Right cardiac atrium (tissue), 5 donors: ENCODE results near the gene EIF2B4. TPM values are rescaled to one million over a fixed set of nuclear protein-coding genes. Genes with fewer than 3 reads are reported as not detected.

ENCODE experiments used
- polyA plus RNA-seq: library from polyadenylated mRNA; stranded (reverse); fragments of 200-250 nt; gene quantifications from one replicate; pipeline ENCODE4 v1.2.3, GENCODE V29; 2013
- total RNA-seq, 4 donors: library from RNA; stranded (reverse); fragmentation: NEBNext Ultra II Directional; extraction: Animal tissue kit (Norgen Biotek cat#: 25700); gene quantifications; one replicate each; pipeline ENCODE4 v1.2.1, GENCODE V29; 2021
- donor health status: healthy with polysubstance abuse.
- donor health status: DM: no; HTN: yes; CAD: no.
- donor health status: DM: no; HTN: no; CAD: no.
- donor health status: DM: no; HTN: yes; CAD: no; lungs with severe emphysema.
- donor health status: DM: yes; HTN: yes; CAD: no.

The EIF2B4 gene
- total and polyA plus RNA-seq, 5 donors: 31.2 to 36.0 (median 33.8) TPM

Other genes with a start within 250 kb of the EIF2B4 start
- 1 to 10 TPM; 1.6 to 4.7 (median 2.6) TPM for gene ABHD1, start 246.5 kb downstream of the EIF2B4 start, total RNA-seq
- gene ABHD1, start 246.5 kb downstream of the EIF2B4 start, polyA plus RNA-seq: 5.1 TPM
- 10 to 100 TPM; 46.3 to 52.7 (median 47.9) TPM for gene PREB, start 235.7 kb downstream of the EIF2B4 start, total RNA-seq
- gene PREB, start 235.7 kb downstream of the EIF2B4 start, polyA plus RNA-seq: 48.5 TPM
- gene PRR30, start 230.9 kb downstream of the EIF2B4 start, total RNA-seq: not detected
- gene PRR30, start 230.9 kb downstream of the EIF2B4 start, polyA plus RNA-seq: not detected
- under 1 TPM; 0.06 to 0.15 (median 0.11) TPM for gene TCF23, start 221.3 kb downstream of the EIF2B4 start, total RNA-seq
- 0.05 TPM for gene TCF23, start 221.3 kb downstream of the EIF2B4 start, polyA plus RNA-seq
- 100 to 1,000 TPM; 124 to 177 (median 144) TPM for gene ATRAID, start 158.3 kb downstream of the EIF2B4 start, total RNA-seq
- gene ATRAID, start 158.3 kb downstream of the EIF2B4 start, polyA plus RNA-seq: 256 TPM
- 10 to 100 TPM in 3 of 4 donors, 1 to 10 TPM in 1; 8.1 to 14.1 (median 12.8) TPM for gene SLC5A6, start 158.1 kb downstream of the EIF2B4 start, total RNA-seq
- gene SLC5A6, start 158.1 kb downstream of the EIF2B4 start, polyA plus RNA-seq: 7.8 TPM
- 10 to 100 TPM in 2 of 4 donors, 1 to 10 TPM in 2; 9.0 to 12.0 (median 10.0) TPM for gene CAD, start 153.0 kb downstream of the EIF2B4 start, total RNA-seq
- gene CAD, start 153.0 kb downstream of the EIF2B4 start, polyA plus RNA-seq: 6.0 TPM
- gene SLC30A3, start 107.3 kb downstream of the EIF2B4 start, total RNA-seq: 10 to 100 TPM in 1 of 4 donors, 1 to 10 TPM in 3; 9.4 to 17.3 (median 9.6) TPM
- gene SLC30A3, start 107.3 kb downstream of the EIF2B4 start, polyA plus RNA-seq: 7.3 TPM
- 1 to 10 TPM; 1.3 to 3.0 (median 1.8) TPM for gene DNAJC5G, start 94.9 kb downstream of the EIF2B4 start, total RNA-seq
- 2.2 TPM for gene DNAJC5G, start 94.9 kb downstream of the EIF2B4 start, polyA plus RNA-seq
- gene TRIM54, start 87.9 kb downstream of the EIF2B4 start, total RNA-seq: 100 to 1,000 TPM; 101 to 188 (median 149) TPM
- gene TRIM54, start 87.9 kb downstream of the EIF2B4 start, polyA plus RNA-seq: 144 TPM
- gene UCN, start 61.9 kb downstream of the EIF2B4 start, total RNA-seq: 1 to 10 TPM in 3 of 4 donors, under 1 TPM in 1; 0.96 to 3.3 (median 1.5) TPM
- 0.72 TPM for gene UCN, start 61.9 kb downstream of the EIF2B4 start, polyA plus RNA-seq
- 10 to 100 TPM; 40.3 to 77.1 (median 56.4) TPM for gene MPV17, start 47.2 kb downstream of the EIF2B4 start, total RNA-seq
- 98.2 TPM for gene MPV17, start 47.2 kb downstream of the EIF2B4 start, polyA plus RNA-seq
- gene GTF3C2, start 13.6 kb downstream of the EIF2B4 start, total RNA-seq: 10 to 100 TPM; 24.8 to 32.1 (median 26.6) TPM
- gene GTF3C2, start 13.6 kb downstream of the EIF2B4 start, polyA plus RNA-seq: 16.9 TPM
- gene SNX17, start 278 bp upstream of the EIF2B4 start, total RNA-seq: 10 to 100 TPM; 61.7 to 74.8 (median 68.2) TPM
- gene SNX17, start 278 bp upstream of the EIF2B4 start, polyA plus RNA-seq: 54.8 TPM
- 10 to 100 TPM in 1 of 4 donors, 1 to 10 TPM in 3; 8.1 to 13.1 (median 8.5) TPM for gene ZNF513, start 10.4 kb upstream of the EIF2B4 start, total RNA-seq
- gene ZNF513, start 10.4 kb upstream of the EIF2B4 start, polyA plus RNA-seq: 9.6 TPM
- 10 to 100 TPM; 31.5 to 40.4 (median 37.3) TPM for gene PPM1G, start 39.3 kb upstream of the EIF2B4 start, total RNA-seq
- gene PPM1G, start 39.3 kb upstream of the EIF2B4 start, polyA plus RNA-seq: 35.0 TPM
- 10 to 100 TPM; 46.6 to 61.3 (median 51.8) TPM for gene NRBP1, start 58.3 kb upstream of the EIF2B4 start, total RNA-seq
- gene NRBP1, start 58.3 kb upstream of the EIF2B4 start, polyA plus RNA-seq: 37.7 TPM
- 1 to 10 TPM in 1 of 4 donors, under 1 TPM in 2, not detected in 1; 0.59 to 1.3 (median 0.82) TPM for gene KRTCAP3, start 72.0 kb upstream of the EIF2B4 start, total RNA-seq
- gene KRTCAP3, start 72.0 kb upstream of the EIF2B4 start, polyA plus RNA-seq: 0.38 TPM
- 10 to 100 TPM; 17.0 to 29.5 (median 26.7) TPM for gene IFT172, start 119.4 kb upstream of the EIF2B4 start, total RNA-seq
- gene IFT172, start 119.4 kb upstream of the EIF2B4 start, polyA plus RNA-seq: 25.4 TPM
- 10 to 100 TPM in 2 of 4 donors, 1 to 10 TPM in 2; 5.4 to 22.5 (median 8.5) TPM for gene FNDC4, start 124.9 kb upstream of the EIF2B4 start, total RNA-seq
- gene FNDC4, start 124.9 kb upstream of the EIF2B4 start, polyA plus RNA-seq: 10.7 TPM
- gene GCKR, start 126.5 kb upstream of the EIF2B4 start, total RNA-seq: 1 to 10 TPM in 1 of 4 donors, under 1 TPM in 3; 0.44 to 1.0 (median 0.57) TPM
- 0.50 TPM for gene GCKR, start 126.5 kb upstream of the EIF2B4 start, polyA plus RNA-seq
- gene ZNF512, start 212.7 kb upstream of the EIF2B4 start, total RNA-seq: 10 to 100 TPM; 24.0 to 26.5 (median 24.8) TPM
- gene ZNF512, start 212.7 kb upstream of the EIF2B4 start, polyA plus RNA-seq: 11.9 TPM